HepG2 (cell line): ENCODE data around the gene DLEC1. TPM values are rescaled to one million over a fixed set of nuclear protein-coding genes. Genes with fewer than 3 reads are reported as not detected.

Source experiments
- CHD4 ChIP-seq: fragments of 200-600 bp; sonication (generic); IDR thresholded peaks from 2 replicates; pipeline ENCODE4 v1.7.0; 2017; ENCODE audit warnings: mild to moderate bottlenecking, low read length, borderline replicate concordance
- CREB1 ChIP-seq, 2 experiments: fragments of 450-650 bp in 1 of 2; IDR thresholded peaks; 2 replicates each; pipeline ENCODE4 v1.6.1; 2016 to 2017; ENCODE audit warnings: control low read depth in 1 of 2, mild to moderate bottlenecking in 1 of 2, missing compliant biosample characterization in 1 of 2, missing genetic modification characterization in 1 of 2
- ETV5 ChIP-seq: IDR thresholded peaks from 2 replicates; pipeline ENCODE4 v1.6.1; 2018; ENCODE audit warnings: missing biosample characterization, missing genetic modification reagents, inconsistent platforms, borderline replicate concordance
- IKZF4 ChIP-seq: sonication (generic); formaldehyde crosslinking; IDR thresholded peaks from 2 replicates; pipeline ENCODE4 v1.5.1; 2020; ENCODE audit warnings: borderline replicate concordance, mild to moderate bottlenecking, low read depth, missing genetic modification reagents; ENCODE audit errors: not compliant biosample characterization
- JUNB ChIP-seq: sonication (generic); formaldehyde crosslinking; IDR thresholded peaks from 2 replicates; pipeline ENCODE4 v1.8.0; 2022; ENCODE audit warnings: missing genetic modification reagents, mild to moderate bottlenecking, borderline replicate concordance
- MIER3 ChIP-seq: IDR thresholded peaks from 2 replicates; pipeline ENCODE4 v1.6.1; 2016; ENCODE audit warnings: missing compliant biosample characterization, borderline replicate concordance
- NR2C2 ChIP-seq: sonication (generic); formaldehyde crosslinking; IDR thresholded peaks from 2 replicates; pipeline ENCODE4 v1.4.0; 2020; ENCODE audit warnings: missing genetic modification reagents, mild to moderate bottlenecking, moderate library complexity, borderline replicate concordance
- NRL ChIP-seq: sonication (generic); formaldehyde crosslinking; IDR thresholded peaks from 2 replicates; pipeline ENCODE4 v1.5.0; 2020; ENCODE audit warnings: missing genetic modification reagents, mild to moderate bottlenecking, moderate library complexity, borderline replicate concordance
- PAF1 ChIP-seq: IDR thresholded peaks from 2 replicates; pipeline ENCODE4 v1.6.1; 2016; ENCODE audit warnings: missing genetic modification reagents, missing compliant biosample characterization
- PPARG ChIP-seq: conservative IDR thresholded peaks from 2 replicates; pipeline ENCODE4 v1.6.1; 2016; ENCODE audit warnings: missing biosample characterization, missing genetic modification reagents
- SKI ChIP-seq: fragments of 450-650 bp; IDR thresholded peaks from one replicate; pipeline ENCODE4 v1.6.1; 2018; ENCODE audit warnings: mild to moderate bottlenecking; ENCODE audit not compliant: partially characterized antibody
- SMC3 ChIP-seq: IDR thresholded peaks from 2 replicates; pipeline ENCODE4 v1.6.1; 2011; ENCODE audit warnings: low read length, improper control_type of control experiment
- TFDP2 ChIP-seq: sonication (generic); formaldehyde crosslinking; IDR thresholded peaks from 2 replicates; pipeline ENCODE4 v1.4.0; 2020; ENCODE audit warnings: missing genetic modification reagents
- ZBTB8A ChIP-seq: sonication (generic); formaldehyde crosslinking; IDR thresholded peaks from 2 replicates; pipeline ENCODE4 v1.4.0; 2020; ENCODE audit warnings: mild to moderate bottlenecking, low read depth, missing genetic modification reagents, borderline replicate concordance
- ZNF263 ChIP-seq: sonication (generic); formaldehyde crosslinking; IDR thresholded peaks from 2 replicates; pipeline ENCODE4 v1.4.0; 2020; ENCODE audit warnings: missing genetic modification reagents
- ZNF280D ChIP-seq: sonication (generic); formaldehyde crosslinking; IDR thresholded peaks from 2 replicates; pipeline ENCODE4 v1.5.1; 2020; ENCODE audit warnings: mild to moderate bottlenecking, missing genetic modification reagents
- ZNF292 ChIP-seq: sonication (generic); formaldehyde crosslinking; IDR thresholded peaks from 2 replicates; pipeline ENCODE4 v1.8.1; 2022; ENCODE audit warnings: mild to moderate bottlenecking, low read depth, missing genetic modification reagents, borderline replicate concordance
- ZNF343 ChIP-seq: sonication (generic); formaldehyde crosslinking; IDR thresholded peaks from 2 replicates; pipeline ENCODE4 v1.4.0; 2020; ENCODE audit warnings: mild to moderate bottlenecking, missing genetic modification reagents
- ZNF451 ChIP-seq: sonication (generic); formaldehyde crosslinking; IDR thresholded peaks from 2 replicates; pipeline ENCODE4 v1.5.0; 2020; ENCODE audit warnings: mild to moderate bottlenecking, missing genetic modification reagents
- ZNF644 ChIP-seq: IDR thresholded peaks from 2 replicates; pipeline ENCODE4 v1.6.1; 2016; ENCODE audit warnings: low read depth
- ZSCAN29 ChIP-seq: sonication (generic); formaldehyde crosslinking; conservative IDR thresholded peaks from 2 replicates; pipeline ENCODE4 v1.4.0; 2020; ENCODE audit warnings: mild to moderate bottlenecking, missing genetic modification reagents
- ZSCAN5A ChIP-seq: sonication (generic); formaldehyde crosslinking; IDR thresholded peaks from 2 replicates; pipeline ENCODE4 v1.8.0; 2022; ENCODE audit warnings: mild to moderate bottlenecking, missing genetic modification reagents, borderline replicate concordance
- polyA plus RNA-seq, 8 experiments: library from polyadenylated mRNA; depleted of rRNA in 3 of 8; stranded (reverse) in 7 of 8; unstranded in 1 of 8; fragments of >200 nt; fragmentation: Illumina TruSeq in 4 of 8; extraction: Trizol in 4 of 8; gene quantifications; 2 replicates each; pipeline versions ENCODE4 v1.2.1 to v1.2.3, GENCODE V29; 2011 to 2016; ENCODE audit warnings: low read depth in 4 of 8, missing spikeins in 1 of 8, mixed read lengths in 1 of 8; ENCODE audit not compliant: insufficient read depth in 1 of 8
- total RNA-seq, 5 experiments: library from RNA; depleted of rRNA; stranded (reverse); fragments of >200 nt; fragmentation: Illumina TruSeq; extraction: Trizol; gene quantifications; 2 replicates each; pipeline ENCODE4 v1.2.3, GENCODE V29; 2016; ENCODE audit warnings: low read depth in 1 of 5

DLEC1 gene
- total and polyA plus RNA-seq, 2 of the 13 experiments (the other 11 are each of a cell fraction or from before 2014, with no cell fraction given) = 0.09 TPM; not detected in 1

GRCh38 chr3:38133557-38134405 is 94.8 kb downstream of the DLEC1 start (continued):
- TF ChIP-seq ZNF263 (CRISPR knock-in tag) (no peak), PAF1 (0 out of 2 replicates have a peak, but pooled peaks have one; percentile 11), ZNF644 (peak; percentile 91; the same call in 1 of the 2 replicates), NRL (CRISPR knock-in tag) (peak; percentile 50; the same call in 1 of the 2 replicates), MIER3 (CRISPR knock-in tag) (peak; percentile 45; the same call in 1 of the 2 replicates), TFDP2 (peak; percentile 41; the same call in 1 of the 2 replicates), SKI (peak; percentile 59), ETV5 (CRISPR knock-in tag) (peak; percentile 48; the same call in 1 of the 2 replicates), PPARG (peak; percentile 100), ZSCAN5A (CRISPR knock-in tag) (peak; percentile 69; the same call in 1 of the 2 replicates), NR2C2 (CRISPR knock-in tag) (peak; percentile 77), ZNF451 (CRISPR knock-in tag) (peak; percentile 57; the same call in 1 of the 2 replicates), ZNF280D (CRISPR knock-in tag) (0 out of 2 replicates have a peak, but pooled peaks have one; percentile 42), JUNB (CRISPR knock-in tag) (peak; percentile 99), IKZF4 (CRISPR knock-in tag) (peak; percentile 23), CHD4 (peak; percentile 44; the same call in 1 of the 2 replicates), ZNF292 (CRISPR knock-in tag) (peak; percentile 81; the same call in 1 of the 2 replicates), ZNF343 (CRISPR knock-in tag) (no peak), CREB1 (IDR thresholded peaks at IDR 0.05) (0 out of 2 replicates have a peak, but pooled peaks have one; percentile 19), CREB1 (CRISPR knock-in tag; IDR thresholded peaks at IDR 0.05) (no peak), ZSCAN29 (CRISPR knock-in tag) (peak; percentile 76; the same call in 1 of the 2 replicates), SMC3 (0 out of 2 replicates have a peak, but pooled peaks have one; percentile 25), ZBTB8A (CRISPR knock-in tag) (no peak)
